Subcutaneous adipose tissue (tissue), 4 donors: Measurements from ENCODE around the gene HNRNPL. TPM values are rescaled to one million over a fixed set of nuclear protein-coding genes. Genes with fewer than 3 reads are reported as not detected.

Experiments used
- total RNA-seq, 4 donors: library from RNA; depleted of rRNA; stranded (reverse); fragments of >200 nt; gene quantifications; one replicate each; pipeline ENCODE4 v1.1.0, GENCODE V29; 2016
- TF ChIP-seq, protein P1 (sequence below): fragments of 450-650 bp; IDR thresholded peaks from one replicate; pipeline ENCODE4 v1.5.1; 2016; ENCODE audit warnings: low read depth, mild to moderate bottlenecking, control low read depth, antibody characterized with exemption, moderate library complexity

The HNRNPL gene
- total RNA-seq, 4 donors from 2014 or later = 109 to 161 (median 141) TPM

DNA sequence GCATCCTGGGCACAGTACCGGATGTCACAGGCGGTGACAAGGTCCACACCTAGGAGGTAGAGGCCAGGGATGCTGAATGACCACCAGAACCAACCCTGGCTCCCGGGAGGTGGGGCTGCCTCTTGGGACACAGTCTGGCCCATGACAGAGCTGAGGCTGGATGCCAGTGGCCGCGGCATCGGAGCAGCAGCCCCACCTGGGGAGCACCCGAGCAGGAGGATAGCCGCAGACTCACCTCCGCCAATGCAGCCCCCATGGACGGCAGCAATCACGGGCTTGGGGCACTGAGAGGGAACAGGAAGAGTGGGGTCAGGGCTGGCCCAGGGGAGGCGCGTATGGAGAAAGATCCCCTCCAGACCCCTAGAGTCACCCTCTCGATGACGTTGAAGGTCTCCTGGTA, 32.7 kb downstream of the HNRNPL start:
- TF ChIP-seq, protein P1, sequence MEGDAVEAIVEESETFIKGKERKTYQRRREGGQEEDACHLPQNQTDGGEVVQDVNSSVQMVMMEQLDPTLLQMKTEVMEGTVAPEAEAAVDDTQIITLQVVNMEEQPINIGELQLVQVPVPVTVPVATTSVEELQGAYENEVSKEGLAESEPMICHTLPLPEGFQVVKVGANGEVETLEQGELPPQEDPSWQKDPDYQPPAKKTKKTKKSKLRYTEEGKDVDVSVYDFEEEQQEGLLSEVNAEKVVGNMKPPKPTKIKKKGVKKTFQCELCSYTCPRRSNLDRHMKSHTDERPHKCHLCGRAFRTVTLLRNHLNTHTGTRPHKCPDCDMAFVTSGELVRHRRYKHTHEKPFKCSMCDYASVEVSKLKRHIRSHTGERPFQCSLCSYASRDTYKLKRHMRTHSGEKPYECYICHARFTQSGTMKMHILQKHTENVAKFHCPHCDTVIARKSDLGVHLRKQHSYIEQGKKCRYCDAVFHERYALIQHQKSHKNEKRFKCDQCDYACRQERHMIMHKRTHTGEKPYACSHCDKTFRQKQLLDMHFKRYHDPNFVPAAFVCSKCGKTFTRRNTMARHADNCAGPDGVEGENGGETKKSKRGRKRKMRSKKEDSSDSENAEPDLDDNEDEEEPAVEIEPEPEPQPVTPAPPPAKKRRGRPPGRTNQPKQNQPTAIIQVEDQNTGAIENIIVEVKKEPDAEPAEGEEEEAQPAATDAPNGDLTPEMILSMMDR = no peak

DNA sequence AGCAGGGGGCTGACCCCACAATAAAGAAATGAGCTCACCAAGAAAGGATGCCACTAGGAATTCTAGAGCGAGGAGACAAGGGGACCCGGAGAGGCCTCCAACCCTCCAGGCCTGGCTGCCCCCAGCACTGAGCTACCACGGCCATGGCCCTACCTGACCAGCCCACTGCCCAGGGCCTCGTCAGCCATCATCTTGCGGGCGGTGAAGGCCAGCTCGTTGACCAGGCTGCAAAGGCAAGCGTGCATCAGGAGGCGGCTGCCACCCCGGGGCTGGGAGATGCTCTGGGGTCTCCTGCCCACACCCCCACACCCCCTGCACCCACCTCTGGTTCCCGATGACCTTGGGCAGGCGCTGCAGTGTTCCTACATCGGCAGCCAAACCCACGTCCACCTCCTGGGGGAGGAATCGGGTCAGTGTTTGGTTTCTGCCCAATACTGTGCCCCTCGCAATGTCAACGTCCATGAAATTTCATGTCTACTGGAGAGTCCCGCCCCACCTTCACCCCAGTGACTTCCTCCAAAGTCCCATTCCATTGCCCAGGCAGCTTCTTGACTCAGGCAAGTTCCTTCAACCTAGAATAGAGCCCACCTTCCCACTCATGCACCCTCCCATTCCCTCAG, 33.5 kb downstream of the HNRNPL start:
- TF ChIP-seq, protein P1 = no peak

DNA sequence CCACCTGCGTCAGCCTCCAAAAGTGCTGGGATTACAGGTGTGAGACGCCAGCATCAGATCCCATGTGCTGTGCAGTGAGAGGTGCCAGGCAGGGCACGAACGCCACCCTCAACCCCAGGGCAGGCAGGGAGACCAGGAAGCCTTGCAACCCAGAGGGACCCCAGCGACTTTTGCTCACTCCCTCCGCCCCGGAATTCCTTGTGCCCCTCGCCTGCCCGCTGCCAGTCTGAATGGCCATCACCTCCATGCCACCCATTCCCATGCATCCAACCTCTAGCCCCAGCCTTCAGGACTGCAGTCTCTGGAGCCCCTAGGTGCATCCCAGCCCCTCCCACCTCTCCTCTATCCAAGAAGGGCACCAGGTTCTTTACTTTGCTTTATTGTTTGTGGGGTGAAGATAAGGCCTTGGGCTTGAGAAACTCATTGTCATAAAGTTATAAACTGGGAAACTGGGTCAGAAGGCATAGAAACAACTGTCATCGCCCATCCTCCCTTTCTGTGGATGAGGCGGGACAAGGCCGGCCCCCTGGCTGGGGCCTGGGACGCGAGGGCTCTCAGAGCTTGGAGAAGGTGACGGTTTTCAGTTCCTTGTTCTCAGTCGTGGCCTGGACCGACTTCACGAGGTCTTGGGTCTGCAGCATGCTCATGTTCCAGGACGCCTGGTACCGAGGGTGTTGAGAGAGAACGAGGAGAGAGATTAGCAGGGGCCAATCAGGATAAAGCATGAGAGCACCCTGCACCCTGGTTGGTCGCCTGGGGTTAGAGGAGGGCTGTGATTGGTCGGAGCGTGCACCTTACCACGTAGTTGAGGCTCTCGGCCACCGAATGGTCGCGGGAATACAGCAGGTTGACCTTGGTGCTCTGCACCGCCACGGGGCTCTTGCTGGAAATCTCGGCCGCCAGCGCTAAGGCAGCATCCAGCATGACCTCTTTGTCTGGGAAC, 34.5 kb downstream of the HNRNPL start:
- TF ChIP-seq, protein P1 = no peak

DNA sequence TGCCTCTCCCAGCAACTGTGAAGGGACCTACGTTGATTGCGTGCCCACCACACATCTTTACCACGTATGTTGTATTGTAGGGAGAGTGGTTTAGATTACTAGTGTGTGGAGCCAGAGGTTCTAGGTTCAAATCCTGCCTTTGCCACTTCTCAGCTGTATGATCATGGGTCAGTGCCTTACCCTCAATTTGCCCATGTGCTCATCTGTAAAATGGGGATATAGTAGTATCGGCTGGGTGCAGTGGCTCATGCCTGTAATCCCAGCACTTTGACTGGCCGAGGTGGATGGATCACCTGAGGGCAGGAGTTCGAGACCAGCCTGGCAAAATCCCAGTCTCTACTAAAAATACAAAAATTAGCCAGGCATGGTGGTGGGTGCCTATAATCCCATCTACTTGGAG, 36.5 kb downstream of the HNRNPL start:
- TF ChIP-seq, protein P1 = no peak

DNA sequence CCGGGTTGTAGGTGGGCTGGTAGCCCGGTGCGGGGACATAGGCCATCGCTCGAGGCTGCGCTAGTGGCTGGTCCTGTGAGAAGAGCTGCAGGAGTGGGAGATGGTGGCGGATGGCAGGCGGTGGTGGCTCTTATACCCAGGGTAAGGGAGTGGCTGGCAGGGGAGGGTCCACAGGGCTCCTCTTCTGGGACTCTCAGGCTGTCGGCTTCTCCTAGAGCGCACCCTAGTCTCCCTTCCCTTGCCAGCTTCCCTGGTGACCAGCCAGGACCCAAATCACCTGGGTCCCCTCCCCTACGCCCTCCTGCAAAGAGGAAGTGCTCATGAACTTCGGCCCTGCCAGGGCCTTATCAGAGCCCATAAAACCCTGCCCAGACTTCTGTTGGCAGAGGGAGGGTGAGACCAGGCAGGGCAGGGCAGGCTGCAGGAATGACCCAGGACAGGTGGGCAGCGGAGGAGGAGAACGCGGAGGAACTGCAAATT, 36.9 kb downstream of the HNRNPL start, which contains the start of gene LGALS4:
TSS of gene LGALS4 (minus strand) at position 105 of the 480 bp plus-strand sequence. CDS start at position 46, 59 bp downstream.
- TF ChIP-seq, protein P1 = no peak

DNA sequence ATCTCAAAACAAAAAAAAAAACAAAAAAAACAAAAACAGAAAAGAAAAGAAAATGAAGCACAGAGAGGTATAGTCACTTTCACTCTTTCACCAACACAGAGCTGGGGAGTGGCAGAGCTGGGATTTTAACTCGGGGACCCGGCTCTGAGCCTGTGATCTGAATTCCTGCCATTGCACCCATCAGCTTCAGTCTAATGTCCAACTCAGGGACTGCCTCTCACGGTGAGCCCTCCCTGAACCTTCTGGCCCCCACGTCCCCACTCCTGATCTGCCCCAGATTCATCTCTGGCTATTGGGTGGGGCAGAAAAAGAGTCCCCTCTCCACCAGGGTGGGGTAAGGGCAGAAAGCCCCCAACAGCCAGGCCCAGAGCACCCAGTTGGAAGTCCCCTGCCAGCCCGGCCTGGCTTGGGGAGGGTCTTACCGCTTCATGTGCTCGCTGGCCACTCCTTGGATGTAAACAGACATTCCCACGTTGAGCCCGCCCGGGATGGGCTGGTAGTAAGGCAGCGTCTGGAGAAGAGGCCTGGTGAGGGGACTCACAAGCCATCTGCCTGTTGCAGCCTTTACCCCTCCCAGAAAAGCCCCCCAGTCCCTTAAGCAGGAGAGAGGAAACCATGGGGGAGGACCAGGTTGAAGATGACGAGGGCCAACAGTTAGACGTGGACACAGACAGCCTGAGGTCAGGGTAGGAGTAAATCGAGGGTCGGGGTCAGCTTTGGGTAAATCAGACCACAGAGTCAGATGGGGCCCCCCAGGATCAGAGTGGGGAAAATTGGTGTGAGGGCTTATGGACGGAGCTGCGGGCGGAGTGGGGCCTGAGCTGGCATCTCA, 37.6 kb downstream of the HNRNPL start:
- TF ChIP-seq, protein P1 = no peak
